Transverse colon (tissue), 4 donors: ENCODE data around the gene GRIN2C. TPM values are rescaled to one million over a fixed set of nuclear protein-coding genes. Genes with fewer than 3 reads are reported as not detected.

Experiments used
- DNase-seq: peaks from one replicate; pipeline ENCODE4 v3.0.0-alpha.2; 2019
- H3K27ac ChIP-seq, 4 donors: fragments of 200-600 bp; sonication (generic); 2 replicates each; pipeline ENCODE4 v1.5.1; 2016 to 2018; ENCODE audit warnings: inconsistent platforms in 4 of 4
- H3K27me3 ChIP-seq: fragments of 200-600 bp; sonication (generic); 2 replicates; pipeline ENCODE4 v1.5.1; 2017; ENCODE audit warnings: inconsistent platforms
- H3K36me3 ChIP-seq, 4 donors: fragments of 200-600 bp; sonication (generic); 2 replicates each; pipeline ENCODE4 v1.5.1; 2017 to 2019; ENCODE audit warnings: inconsistent platforms in 4 of 4
- H3K4me1 ChIP-seq, 4 donors: fragments of 200-600 bp; sonication (generic); 2 replicates each; pipeline ENCODE4 v1.5.1; 2017 to 2020; ENCODE audit warnings: inconsistent platforms in 4 of 4
- H3K4me3 ChIP-seq, 4 donors: fragments of 200-600 bp; sonication (generic); 1 replicate in 1 of 4; 2 replicates in 3 of 4; pipeline versions ENCODE4 v1.5.1 to v1.6.1; 2017 to 2019; ENCODE audit warnings: inconsistent platforms in 4 of 4
- H3K9me3 ChIP-seq, 2 donors: fragments of 200-600 bp; sonication (generic); 2 replicates each; pipeline ENCODE4 v1.5.1; 2017 to 2019; ENCODE audit warnings: inconsistent platforms in 2 of 2
- CTCF ChIP-seq, 5 experiments: fragments of 200-600 bp in 3 of 5; fragments of 450-650 bp in 2 of 5; sonication (generic) in 3 of 5; IDR thresholded peaks; 1 replicate in 2 of 5; 2 replicates in 3 of 5; pipeline ENCODE4 v1.5.1; 2016 to 2017; ENCODE audit warnings: antibody characterized with exemption in 5 of 5, inconsistent platforms in 3 of 5, mild to moderate bottlenecking in 2 of 5, moderate library complexity in 1 of 5
- EP300 ChIP-seq: sonication (generic); formaldehyde crosslinking; IDR thresholded peaks from one replicate; pipeline ENCODE4 v1.6.1; 2017; ENCODE audit warnings: antibody characterized with exemption, low read depth
- POLR2A ChIP-seq: fragments of 450-650 bp; IDR thresholded peaks from one replicate; pipeline ENCODE4 v1.6.1; 2016; ENCODE audit warnings: antibody characterized with exemption, mild to moderate bottlenecking, moderate library complexity
- POLR2AphosphoS5 ChIP-seq, 3 donors: sonication (generic); formaldehyde crosslinking; IDR thresholded peaks; one replicate each; pipeline ENCODE4 v1.6.1; 2016; ENCODE audit warnings: antibody characterized with exemption in 3 of 3
- WGBS, 2 donors: methylation state at CpG; one replicate each; pipeline ENCODE4 v1.1.5; 2018; ENCODE audit warnings: low coverage in 1 of 2; 5-methylcytosine and 5-hydroxymethylcytosine counted together
- in situ Hi-C, 4 donors: fragments of 200-750 bp; cut with MboI; loops; one replicate each; pipeline versions ENCODE4 v1.15.0 to v1.15.1; 2017; ENCODE audit warnings: low sequenced_read_pairs in 3 of 4, low pct_ligation_motif_present in 1 of 4, low pct_unique_long_range_greater_than_20kb in 1 of 4
- intact Hi-C: fragments of 100-400 bp; cut with DNase I; formaldehyde crosslinking; loops from one replicate; pipeline ENCODE4 v1.15.1; 2023; ENCODE audit warnings: low total_unique reads
- total RNA-seq, 4 donors: library from RNA; depleted of rRNA; stranded (reverse); fragments of >200 nt; gene quantifications; one replicate each; pipeline ENCODE4 v1.1.0, GENCODE V29; 2016

The GRIN2C gene
- total RNA-seq, 4 donors from 2014 or later: 0.27 to 0.40 TPM; not detected in 2

DNA sequence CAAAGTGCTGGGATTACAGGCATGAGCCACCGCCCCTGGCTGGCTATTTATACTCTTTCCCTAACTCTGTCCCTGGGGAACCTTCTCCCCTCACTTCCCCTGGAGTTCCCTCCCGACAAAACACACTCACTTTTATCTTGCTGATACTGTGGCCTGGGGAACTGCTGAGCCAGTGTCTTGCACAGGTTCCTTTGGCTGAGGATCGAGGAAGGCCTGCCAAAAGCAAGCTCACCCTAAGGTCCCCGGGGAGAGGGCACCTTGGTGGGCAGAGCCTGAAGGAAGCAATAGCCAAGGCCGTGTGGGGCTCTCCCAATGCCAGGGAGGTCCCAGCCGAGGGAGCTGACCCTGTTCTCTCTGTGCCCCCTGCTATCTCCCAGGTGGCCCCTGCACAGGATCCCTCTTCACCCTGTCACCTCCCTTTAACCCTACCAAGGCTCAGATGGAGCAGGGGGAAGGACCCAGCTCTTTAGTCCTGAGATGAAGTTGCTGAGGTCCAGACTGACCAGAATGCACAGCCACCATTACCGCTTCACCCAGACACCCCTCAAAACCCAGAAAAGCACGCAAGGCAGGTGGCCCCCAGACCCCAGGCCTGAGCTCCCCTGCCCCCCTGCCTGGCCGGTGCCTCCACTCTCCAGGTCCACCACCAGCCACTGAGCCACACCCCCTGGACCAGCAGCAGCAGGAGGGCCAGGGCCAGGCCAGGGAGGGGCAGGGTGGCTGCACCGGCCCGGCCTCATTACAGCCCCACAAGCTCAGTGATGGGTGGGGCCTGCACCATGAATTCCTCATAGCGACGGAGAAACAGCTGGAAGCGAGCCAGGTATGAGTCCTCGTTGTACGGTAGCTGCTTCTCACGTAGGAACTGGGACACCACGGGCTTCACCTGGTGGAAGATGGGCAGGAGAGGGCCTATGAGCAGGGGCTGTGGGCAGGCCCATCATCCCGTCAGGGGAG is 18.2 kb upstream of the GRIN2C start:
- peaks cover 7% of the 10 kb centered on the region for H3K27me3 ChIP-seq
- no peak for TF ChIP-seq EP300
- TF ChIP-seq POLR2AphosphoS5 (IDR thresholded peaks at IDR 0.05): peak in 1 of 3 donors; percentile 22
- TF ChIP-seq POLR2A: no peak
- no peak for TF ChIP-seq CTCF (IDR thresholded peaks at IDR 0.05)
- WGBS, 2 donors: 55 to 80% methylated on average over 1 to 18 of the region's 19 CpGs
- H3K9me3 ChIP-seq: no peaks in the 10 kb centered on the region
- DNase-seq: peak; percentile 88
- H3K4me1 ChIP-seq: peaks cover 3 to 17% (median 13%) of the 10 kb centered on the region in 4 donors
- in situ Hi-C loops (no loop called here), intact Hi-C loops (loop anchor here (5.0 kb wide), 1 partner anchor 1664 kb away; the partner anchor contains the start of gene PRCD)
- H3K27ac ChIP-seq: no peak overlapping the region
- H3K36me3 ChIP-seq: no peaks in the 10 kb centered on the region
- no peak overlapping the region for H3K4me3 ChIP-seq

DNA sequence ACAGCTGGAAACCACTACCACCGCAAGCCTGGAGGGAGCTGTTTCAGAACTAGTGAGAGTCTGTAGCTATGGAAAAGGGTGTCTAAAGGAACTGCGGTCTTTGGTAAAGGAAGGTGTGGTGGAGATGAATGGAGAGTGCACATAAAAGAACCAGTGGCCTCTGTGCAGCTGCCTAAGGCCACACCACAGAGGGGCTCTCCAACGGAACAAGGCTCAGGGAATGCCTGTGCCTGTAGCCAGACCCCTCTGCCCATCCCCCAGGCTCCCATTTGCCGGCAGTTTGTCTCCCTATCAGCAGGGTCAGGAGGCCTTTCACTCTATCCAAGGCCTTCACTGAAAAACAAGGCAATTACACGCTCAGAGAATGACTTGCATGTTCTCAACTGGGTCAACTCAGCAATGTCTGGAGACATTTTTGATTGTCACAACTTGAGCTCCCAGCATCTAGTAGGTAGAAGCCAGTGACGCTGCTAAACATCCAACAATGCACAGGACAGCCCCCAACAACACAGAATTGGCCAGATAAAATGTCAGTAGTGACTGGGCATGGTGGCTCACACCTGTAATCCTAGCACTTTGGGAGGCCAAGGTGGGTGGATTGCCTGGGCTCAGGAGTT is 16.4 kb upstream of the GRIN2C start:
- no peak overlapping the region for H3K4me3 ChIP-seq
- intact Hi-C loops (loop anchor here (5.0 kb wide), 1 partner anchor 1666 kb away; the partner anchor contains the start of gene PRCD), in situ Hi-C loops (no loop called here)
- no peak for TF ChIP-seq POLR2AphosphoS5 (IDR thresholded peaks at IDR 0.05)
- TF ChIP-seq POLR2A: no peak
- no peak for TF ChIP-seq CTCF (IDR thresholded peaks at IDR 0.05)
- no peak for TF ChIP-seq EP300
- peaks cover 5 to 28% (median 22%) of the 10 kb centered on the region in 4 donors for H3K4me1 ChIP-seq
- no peak overlapping the region for H3K27ac ChIP-seq
- no peaks in the 10 kb centered on the region for H3K9me3 ChIP-seq
- DNase-seq: no peak
- no peaks in the 10 kb centered on the region for H3K27me3 ChIP-seq
- H3K36me3 ChIP-seq: no peaks in the 10 kb centered on the region
- WGBS, 2 donors: 71 to 85% methylated on average over 2 to 6 of the region's 6 CpGs

GRCh38 chr17:74875155-74875976 is 15.7 kb upstream of the GRIN2C start:
- intact Hi-C loops (loop anchor here (5.0 kb wide), 1 partner anchor 1667 kb away; the partner anchor contains the start of gene PRCD), in situ Hi-C loops (no loop called here)
- H3K36me3 ChIP-seq: no peaks in the 10 kb centered on the region
- no peak for TF ChIP-seq POLR2A
- TF ChIP-seq POLR2AphosphoS5 (IDR thresholded peaks at IDR 0.05): no peak
- no peak for TF ChIP-seq EP300
- TF ChIP-seq CTCF (IDR thresholded peaks at IDR 0.05): no peak
- no peak overlapping the region for H3K4me3 ChIP-seq
- no peak for DNase-seq
- H3K27ac ChIP-seq: no peak overlapping the region
- WGBS, 2 donors: 65 to 77% methylated on average over 2 to 5 of the region's 5 CpGs
- no peaks in the 10 kb centered on the region for H3K27me3 ChIP-seq
- H3K4me1 ChIP-seq: peaks cover 5 to 28% (median 22%) of the 10 kb centered on the region in 4 donors
- H3K9me3 ChIP-seq: no peaks in the 10 kb centered on the region
